GM12878 (cell line): ENCODE measurements around the gene GZF1. TPM values are rescaled to one million over a fixed set of nuclear protein-coding genes. Genes with fewer than 3 reads are reported as not detected.

Experiments used
- ATAC-seq: fragments of 200-7000 bp; cut with Tn5 transposase; 3 replicates; pipeline ENCODE4 v1.9.1; 2020; ENCODE audit warnings: mild to moderate bottlenecking, moderate library complexity
- BruUV-seq: library from RNA; stranded (reverse); fragments of 400-500 nt; replicated peaks from 2 replicates; lab custom pipeline; 2021; lab: Mats Ljungman, UMichigan
- CTCF ChIA-PET: fragments of 300-600 bp; sonication (Branson Sonifier 250); formaldehyde crosslinking; extraction: SDS; loops from one replicate; lab custom pipeline; 2021; ENCODE audit warnings: inconsistent platforms; lab: Yijun Ruan, JAX
- POLR2A ChIA-PET: fragments of 350-600 bp; formaldehyde crosslinking; extraction: SDS; loops from one replicate; lab custom pipeline; 2021; ENCODE audit warnings: inconsistent platforms; lab: Charles Lee
- RAD21 ChIA-PET: fragments of 300-600 bp; sonication (Branson Sonifier 250); formaldehyde crosslinking; loops from one replicate; lab custom pipeline; 2023; ENCODE audit warnings: antibody characterized with exemption; ENCODE audit not compliant: unreplicated experiment; lab: Charles Lee
- SMC1A ChIA-PET: fragments of 300-600 bp; sonication (Branson Sonifier 250); formaldehyde crosslinking; loops from one replicate; lab custom pipeline; 2023; ENCODE audit not compliant: unreplicated experiment, uncharacterized antibody; lab: Charles Lee
- DNase-seq: peaks from one replicate; pipeline ENCODE4 v3.0.0-alpha.2; 2011; ENCODE audit warnings: low read depth, low spot score
- FAIRE-seq: peaks from 3 replicates; lab custom pipeline; 2011; peaks lifted over from hg19 to GRCh38; lab: Jason Lieb, UNC
- H2AFZ ChIP-seq: 2 replicates; pipeline ENCODE4 v1.6.0; 2011; ENCODE audit warnings: low read depth, low read length, control low read depth; ENCODE audit not compliant: control insufficient read depth
- H3K27ac ChIP-seq: 2 replicates; pipeline ENCODE4 v1.5.1; 2011; ENCODE audit warnings: control low read depth; ENCODE audit not compliant: control insufficient read depth, insufficient read depth
- H3K27me3 ChIP-seq, 2 experiments: replicated peaks in 1 of 2; 2 replicates each; pipeline versions ENCODE4 v1.6.0 to v1.6.1; 2011; ENCODE audit warnings: low read length in 1 of 2; ENCODE audit not compliant: control insufficient read depth in 2 of 2, insufficient read depth in 2 of 2
- H3K36me3 ChIP-seq, 2 experiments: 2 replicates each; pipeline ENCODE4 v1.5.1; 2011; ENCODE audit warnings: low read length in 1 of 2; ENCODE audit not compliant: control insufficient read depth in 2 of 2, insufficient read depth in 2 of 2
- H3K4me1 ChIP-seq: 2 replicates; pipeline ENCODE4 v1.6.1; 2011; ENCODE audit warnings: mild to moderate bottlenecking, low read length, moderate library complexity, mixed read lengths; ENCODE audit not compliant: control insufficient read depth, insufficient read depth
- H3K4me2 ChIP-seq: 2 replicates; pipeline ENCODE4 v1.6.0; 2011; ENCODE audit warnings: control low read depth; ENCODE audit not compliant: control insufficient read depth, insufficient read depth
- H3K4me3 ChIP-seq: fragments of 200-600 bp; sonication (generic); 2 replicates; pipeline ENCODE4 v1.5.1; 2016
- H3K79me2 ChIP-seq: 2 replicates; pipeline ENCODE4 v1.6.0; 2011; ENCODE audit warnings: low read length; ENCODE audit not compliant: control insufficient read depth, insufficient read depth
- H3K9ac ChIP-seq: 2 replicates; pipeline ENCODE4 v1.8.0; 2011; ENCODE audit warnings: low read length, control low read depth, mixed read lengths; ENCODE audit not compliant: control insufficient read depth, insufficient read depth
- H3K9me3 ChIP-seq: replicated peaks from 3 replicates; pipeline ENCODE4 v1.5.1; 2011; ENCODE audit warnings: mild to moderate bottlenecking, low read length; ENCODE audit not compliant: control insufficient read depth, insufficient read depth
- H4K20me1 ChIP-seq: 2 replicates; pipeline ENCODE4 v1.6.0; 2011; ENCODE audit not compliant: control insufficient read depth, insufficient read depth
- BRCA1 ChIP-seq: IDR thresholded peaks from 2 replicates; pipeline ENCODE4 v1.6.1; 2011; ENCODE audit warnings: low read depth, low read length, improper control_type of control experiment
- CBX5 ChIP-seq: sonication (generic); IDR thresholded peaks from 2 replicates; pipeline ENCODE4 v1.6.1; 2016; ENCODE audit warnings: low read depth, moderate library complexity, mild to moderate bottlenecking, inconsistent platforms
- CREM ChIP-seq: IDR thresholded peaks from 2 replicates; pipeline ENCODE4 v1.6.1; 2014; ENCODE audit warnings: antibody characterized with exemption, low read depth
- EED ChIP-seq: sonication (generic); IDR thresholded peaks from 2 replicates; pipeline ENCODE4 v1.6.1; 2016; ENCODE audit warnings: antibody characterized with exemption, low read depth
- GATAD2B ChIP-seq: fragments of 450-650 bp; conservative IDR thresholded peaks from 2 replicates; pipeline ENCODE4 v1.6.1; 2017; ENCODE audit warnings: low read depth, mild to moderate bottlenecking, moderate library complexity
- KAT2A ChIP-seq: conservative IDR thresholded peaks from 2 replicates; pipeline ENCODE4 v1.6.1; 2011; ENCODE audit warnings: low read depth, low read length; ENCODE audit not compliant: control insufficient read depth
- LARP7 ChIP-seq: fragments of 450-650 bp; IDR thresholded peaks from 2 replicates; pipeline ENCODE4 v1.6.1; 2017; ENCODE audit warnings: mild to moderate bottlenecking
- MTA3 ChIP-seq: IDR thresholded peaks from 2 replicates; pipeline ENCODE4 v1.6.1; 2012; ENCODE audit warnings: low read length, inconsistent platforms, borderline replicate concordance
- NFYB ChIP-seq: IDR thresholded peaks from 2 replicates; pipeline ENCODE4 v1.6.1; 2011; ENCODE audit warnings: low read depth, mild to moderate bottlenecking, low read length, improper control_type of control experiment, moderate library complexity; ENCODE audit not compliant: insufficient read depth
- RELA ChIP-seq: fragments of 450-650 bp; IDR thresholded peaks from 2 replicates; pipeline ENCODE4 v1.8.0; 2014; ENCODE audit warnings: borderline replicate concordance; ENCODE audit not compliant: partially characterized antibody
- SPI1 ChIP-seq: IDR thresholded peaks from 2 replicates; pipeline ENCODE4 v1.6.1; 2011; ENCODE audit warnings: low read depth, mild to moderate bottlenecking, low read length, moderate library complexity, borderline replicate concordance; ENCODE audit not compliant: insufficient read depth
- TBL1XR1 ChIP-seq: IDR thresholded peaks from 2 replicates; pipeline ENCODE4 v1.6.1; 2012; ENCODE audit warnings: low read depth, low read length, improper control_type of control experiment
- TCF3 ChIP-seq: IDR thresholded peaks from 2 replicates; pipeline ENCODE4 v1.6.1; 2012; ENCODE audit warnings: low read depth, mild to moderate bottlenecking, low read length, borderline replicate concordance; ENCODE audit not compliant: insufficient read depth
- ZNF217 ChIP-seq: fragments of 450-650 bp; IDR thresholded peaks from 2 replicates; pipeline ENCODE4 v1.6.1; 2017; ENCODE audit warnings: antibody characterized with exemption, mild to moderate bottlenecking
- ZNF24 ChIP-seq: fragments of 450-650 bp; IDR thresholded peaks from 2 replicates; pipeline ENCODE4 v1.6.1; 2017; ENCODE audit warnings: antibody characterized with exemption, mild to moderate bottlenecking
- ZNF622 ChIP-seq: fragments of 450-650 bp; IDR thresholded peaks from 2 replicates; pipeline ENCODE4 v1.6.1; 2017; ENCODE audit warnings: mild to moderate bottlenecking, inconsistent platforms
- WGBS: methylation state at CpG from one replicate; pipeline ENCODE4 v1.1.6; 2016; ENCODE audit warnings: low lambda C conversion rate; ENCODE audit not compliant: insufficient replicate concordance, insufficient coverage; ENCODE audit errors: missing lambda C conversion rate; 5-methylcytosine and 5-hydroxymethylcytosine counted together
- in situ Hi-C: fragments of 300-500 bp; cut with MboI; formaldehyde crosslinking; loops from 9 replicates; pipeline ENCODE4 v1.14.3; 2018; ENCODE audit warnings: mixed read lengths
- intact Hi-C: fragments of 100-400 bp; cut with micrococcal nuclease; formaldehyde crosslinking; loops from one replicate; pipeline ENCODE4 v1.14.2; 2022; ENCODE audit not compliant: unreplicated experiment
- polyA plus RNA-seq, 11 experiments: library from polyadenylated mRNA; depleted of rRNA in 4 of 11; unstranded in 6 of 11; stranded (reverse) in 5 of 11; fragments of >200 nt; fragmentation: Nextera tagmentation in 4 of 11; fragmentation: Illumina TruSeq in 1 of 11; extraction: Ambion mirVana in 4 of 11; extraction: Trizol in 1 of 11; gene quantifications; 1 replicate in 1 of 11; 2 replicates in 10 of 11; pipeline versions ENCODE4 v1.2.1 to v1.2.3, GENCODE V29; 2011 to 2016; ENCODE audit warnings: inconsistent platforms in 2 of 11, missing spikeins in 2 of 11, low read depth in 1 of 11
- total RNA-seq, 4 experiments: library from RNA; depleted of rRNA in 3 of 4; stranded (reverse); fragments of >200 nt in 3 of 4; fragmentation: Illumina TruSeq in 1 of 4; extraction: Trizol in 1 of 4; gene quantifications; 2 replicates each; pipeline versions ENCODE4 v1.2.1 to v1.2.3, GENCODE V29; 2013 to 2021
- TF ChIP-seq, protein P1 (sequence below): fragments of 450-650 bp; IDR thresholded peaks from 2 replicates; pipeline ENCODE4 v1.6.1; 2017; ENCODE audit warnings: mild to moderate bottlenecking, moderate library complexity

GZF1 gene
- total and polyA plus RNA-seq, 10 of the 15 experiments (the other 5 are each of a cell fraction or from before 2014, with no cell fraction given) = 2.2 to 19.5 (median 9.7) TPM

DNA sequence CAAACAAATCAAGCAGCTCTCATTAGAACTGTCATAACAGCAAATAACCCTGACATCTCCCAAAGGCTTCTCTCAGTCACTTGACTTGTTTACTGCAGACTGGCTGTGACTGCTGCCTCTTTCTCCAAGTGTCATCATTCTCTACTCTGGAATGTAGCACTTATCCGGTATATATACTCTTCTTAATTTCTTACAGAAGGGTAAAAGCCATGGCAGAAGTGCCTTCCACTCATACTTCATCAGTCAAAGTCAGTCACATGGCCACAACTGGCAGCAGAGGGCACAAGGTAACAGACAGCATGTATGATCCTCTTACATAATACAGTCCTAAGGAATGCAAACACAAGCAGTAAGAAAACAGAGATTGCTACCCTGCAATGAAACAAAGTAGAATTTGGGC lies 50.0 kb downstream of the GZF1 start:
- 100% methylated on average over 1 of the region's 1 CpG for WGBS
- ChIA-PET SMC1A (interaction anchor here (1.1 kb wide), 1 partner anchor 62 kb away, joined by 5 read pairs; no protein-coding TSS in a partner anchor), CTCF (interaction anchor here (1.0 to 2.0 kb wide), 2 partner anchors 8 to 35 kb away, joined by 3 to 7 read pairs; no protein-coding TSS in a partner anchor), POLR2A (interaction anchor here (1.0 kb wide), 1 partner anchor 54 kb away, joined by 6 read pairs; no protein-coding TSS in a partner anchor), RAD21 (no interaction called here)
- Histone ChIP-seq H3K27me3 (no peaks in the 10 kb centered on the region), H3K4me2 (no peak overlapping the region), H3K27ac (no peak overlapping the region), H3K36me3 (no peaks in the 10 kb centered on the region), H4K20me1 (no peaks in the 10 kb centered on the region), H3K4me1 (peaks cover 19% of the 10 kb centered on the region), H3K9me3 (no peaks in the 10 kb centered on the region), H3K4me3 (no peak overlapping the region), H2AFZ (no peak overlapping the region), H3K9ac (no peak overlapping the region), H3K79me2 (peaks cover 77% of the 10 kb centered on the region)
- ATAC-seq = peak; percentile 32; the same call in 1 of the 3 replicates
- in situ Hi-C loops (loop anchor here (10.0 kb wide), 1 partner anchor 63 kb away; no protein-coding TSS in a partner anchor), intact Hi-C loops (no loop called here)
- no peak for FAIRE-seq
- TF ChIP-seq TCF3 (no peak), BRCA1 (no peak), KAT2A (no peak), MTA3 (no peak), CBX5 (no peak), SPI1 (no peak), RELA (no peak), NFYB (no peak), LARP7 (no peak), TBL1XR1 (no peak), ZNF622 (no peak), ZNF24 (no peak), ZNF217 (no peak), CREM (no peak), GATAD2B (no peak), EED (no peak)
- TF ChIP-seq, protein P1, sequence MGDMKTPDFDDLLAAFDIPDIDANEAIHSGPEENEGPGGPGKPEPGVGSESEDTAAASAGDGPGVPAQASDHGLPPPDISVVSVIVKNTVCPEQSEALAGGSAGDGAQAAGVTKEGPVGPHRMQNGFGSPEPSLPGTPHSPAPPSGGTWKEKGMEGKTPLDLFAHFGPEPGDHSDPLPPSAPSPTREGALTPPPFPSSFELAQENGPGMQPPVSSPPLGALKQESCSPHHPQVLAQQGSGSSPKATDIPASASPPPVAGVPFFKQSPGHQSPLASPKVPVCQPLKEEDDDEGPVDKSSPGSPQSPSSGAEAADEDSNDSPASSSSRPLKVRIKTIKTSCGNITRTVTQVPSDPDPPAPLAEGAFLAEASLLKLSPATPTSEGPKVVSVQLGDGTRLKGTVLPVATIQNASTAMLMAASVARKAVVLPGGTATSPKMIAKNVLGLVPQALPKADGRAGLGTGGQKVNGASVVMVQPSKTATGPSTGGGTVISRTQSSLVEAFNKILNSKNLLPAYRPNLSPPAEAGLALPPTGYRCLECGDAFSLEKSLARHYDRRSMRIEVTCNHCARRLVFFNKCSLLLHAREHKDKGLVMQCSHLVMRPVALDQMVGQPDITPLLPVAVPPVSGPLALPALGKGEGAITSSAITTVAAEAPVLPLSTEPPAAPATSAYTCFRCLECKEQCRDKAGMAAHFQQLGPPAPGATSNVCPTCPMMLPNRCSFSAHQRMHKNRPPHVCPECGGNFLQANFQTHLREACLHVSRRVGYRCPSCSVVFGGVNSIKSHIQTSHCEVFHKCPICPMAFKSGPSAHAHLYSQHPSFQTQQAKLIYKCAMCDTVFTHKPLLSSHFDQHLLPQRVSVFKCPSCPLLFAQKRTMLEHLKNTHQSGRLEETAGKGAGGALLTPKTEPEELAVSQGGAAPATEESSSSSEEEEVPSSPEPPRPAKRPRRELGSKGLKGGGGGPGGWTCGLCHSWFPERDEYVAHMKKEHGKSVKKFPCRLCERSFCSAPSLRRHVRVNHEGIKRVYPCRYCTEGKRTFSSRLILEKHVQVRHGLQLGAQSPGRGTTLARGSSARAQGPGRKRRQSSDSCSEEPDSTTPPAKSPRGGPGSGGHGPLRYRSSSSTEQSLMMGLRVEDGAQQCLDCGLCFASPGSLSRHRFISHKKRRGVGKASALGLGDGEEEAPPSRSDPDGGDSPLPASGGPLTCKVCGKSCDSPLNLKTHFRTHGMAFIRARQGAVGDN = no peak
- BruUV-seq = no TSS peak
- no peak for DNase-seq
